T-helper 1 cell treated with Interleukin-12 subunit alpha and Interleukin-12 subunit beta and Interleukin-4 antibody, amounts not matched to agents 30 μg/mL and 1 μg/mL, for 36 hours (primary cell): ENCODE data around the gene HIC1.

Experiments
- H3K27ac Mint-ChIP-seq: one replicate; pipeline ENCODE4 v1.8.0; 2021; ENCODE audit warnings: mild to moderate bottlenecking, mixed read lengths
- H3K27me3 Mint-ChIP-seq: one replicate; pipeline ENCODE4 v1.8.0; 2021; ENCODE audit warnings: low read depth, mixed read lengths
- H3K36me3 Mint-ChIP-seq: one replicate; pipeline ENCODE4 v1.8.0; 2021; ENCODE audit warnings: low read depth, mixed read lengths
- H3K4me1 Mint-ChIP-seq: one replicate; pipeline ENCODE4 v1.8.0; 2021; ENCODE audit warnings: low read depth, mixed read lengths
- H3K4me3 Mint-ChIP-seq: one replicate; pipeline ENCODE4 v1.8.0; 2021; ENCODE audit warnings: mild to moderate bottlenecking, moderate library complexity, mixed read lengths
- H3K9me3 Mint-ChIP-seq: one replicate; pipeline ENCODE4 v1.8.0; 2021; ENCODE audit warnings: mixed read lengths

HIC1 gene

DNA sequence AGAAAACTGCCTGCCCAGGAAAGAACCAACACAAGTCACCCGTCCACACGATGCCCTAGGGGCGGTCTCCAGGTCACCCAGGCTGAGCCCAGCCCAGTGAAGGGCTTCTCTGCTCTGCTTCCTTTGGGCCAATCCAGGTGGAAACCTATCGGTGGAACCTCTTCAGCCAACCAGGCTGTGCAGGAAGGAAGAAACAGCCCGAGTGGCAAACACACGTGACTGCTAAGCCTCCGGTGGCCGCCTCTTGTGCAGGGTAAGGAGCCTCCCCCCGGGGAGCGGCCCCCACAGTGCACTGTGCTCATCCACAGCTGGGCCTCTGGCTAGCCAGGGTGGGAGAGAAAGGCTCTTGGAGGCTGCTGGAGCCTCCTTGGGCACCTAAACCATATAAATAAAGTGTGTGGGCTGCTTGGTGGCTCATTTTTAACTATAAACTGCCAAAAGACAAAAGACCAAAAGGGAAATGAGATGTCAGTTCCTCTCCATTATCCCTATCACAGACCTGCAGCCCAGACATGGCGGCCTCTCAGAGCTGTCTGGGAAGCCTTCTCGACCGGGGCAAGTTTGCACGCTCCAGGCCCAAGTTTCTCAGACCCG, 32.2 kb upstream of the HIC1 start:
- peaks cover 7% of the 10 kb centered on the region for H3K4me1 Mint-ChIP-seq
- H3K27me3 Mint-ChIP-seq: peaks cover 69% of the 10 kb centered on the region
- no peaks in the 10 kb centered on the region for H3K9me3 Mint-ChIP-seq
- no peaks in the 10 kb centered on the region for H3K36me3 Mint-ChIP-seq
- H3K27ac Mint-ChIP-seq: no peak overlapping the region
- no peak overlapping the region for H3K4me3 Mint-ChIP-seq

DNA sequence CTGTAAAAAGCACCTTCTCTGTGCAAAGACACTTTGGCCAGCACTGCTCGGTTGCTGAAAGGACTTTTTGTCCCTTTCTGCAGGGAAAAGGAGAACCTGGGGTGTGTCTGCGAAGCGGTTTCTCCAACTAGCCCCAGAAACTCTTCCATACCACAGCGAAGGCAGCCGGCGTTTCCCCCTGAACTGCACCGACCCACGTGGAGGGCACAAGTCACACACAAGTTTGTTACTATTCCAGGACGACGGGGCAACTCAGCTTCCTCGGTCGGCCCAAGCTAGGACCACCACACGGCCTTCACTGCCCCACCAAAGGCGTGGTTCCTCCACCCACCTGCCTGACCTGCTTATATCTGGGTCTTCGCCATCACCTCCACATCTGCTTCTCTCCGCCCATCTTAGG, 31.6 kb upstream of the HIC1 start:
- Mint-ChIP-seq H3K27me3 (peaks cover 69% of the 10 kb centered on the region), H3K36me3 (no peaks in the 10 kb centered on the region), H3K4me3 (peak overlapping the region; percentile 34), H3K4me1 (peaks cover 7% of the 10 kb centered on the region), H3K9me3 (no peaks in the 10 kb centered on the region), H3K27ac (no peak overlapping the region)

DNA sequence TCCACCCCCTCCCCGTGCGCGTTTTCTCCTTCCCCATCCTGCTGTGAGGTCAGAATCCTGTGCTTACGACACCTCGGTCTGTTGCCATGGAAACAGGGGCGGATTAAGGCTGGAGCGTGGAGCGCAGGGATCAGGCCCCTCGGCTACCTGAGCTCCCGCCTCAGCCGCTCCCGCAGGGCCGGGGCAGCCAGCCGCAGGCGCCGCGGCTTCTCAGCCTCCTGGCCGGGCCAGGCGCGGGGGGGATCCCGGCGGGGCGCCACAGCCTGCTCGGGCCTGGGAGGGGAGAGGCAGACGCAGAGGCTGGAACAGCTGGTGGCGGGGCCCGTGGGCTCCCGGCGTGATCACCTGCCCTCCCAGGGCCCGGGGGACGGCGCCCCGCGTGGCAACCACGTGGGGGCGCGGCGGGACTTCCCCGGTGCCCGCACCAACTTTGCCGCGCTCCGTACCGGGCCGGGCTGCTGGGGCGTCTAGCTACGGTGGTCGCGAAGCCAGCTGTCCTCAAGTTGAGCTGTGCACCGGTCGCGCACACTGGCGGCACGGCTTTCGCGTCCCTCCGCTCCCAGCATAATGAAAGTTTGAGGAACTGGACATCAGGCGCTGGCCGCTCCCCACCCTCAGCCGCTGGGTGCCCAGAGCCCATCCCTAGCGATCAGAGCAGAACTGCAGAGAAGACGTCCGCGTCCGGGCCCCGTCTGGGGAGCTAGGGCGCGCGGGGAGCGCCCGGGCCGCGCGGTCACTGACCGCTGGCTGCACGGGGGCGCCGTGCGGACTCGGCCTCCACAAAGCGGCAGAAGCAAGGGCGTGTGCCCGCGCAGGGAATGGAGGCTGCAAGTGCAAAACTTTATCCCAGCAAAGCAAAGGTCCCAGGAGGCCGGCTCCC, 31.0 kb upstream of the HIC1 start:
- H3K4me3 Mint-ChIP-seq: peak overlapping the region; percentile 59
- H3K36me3 Mint-ChIP-seq: no peaks in the 10 kb centered on the region
- H3K27ac Mint-ChIP-seq: no peak overlapping the region
- H3K9me3 Mint-ChIP-seq: no peaks in the 10 kb centered on the region
- H3K4me1 Mint-ChIP-seq: peaks cover 7% of the 10 kb centered on the region
- peaks cover 71% of the 10 kb centered on the region for H3K27me3 Mint-ChIP-seq

DNA sequence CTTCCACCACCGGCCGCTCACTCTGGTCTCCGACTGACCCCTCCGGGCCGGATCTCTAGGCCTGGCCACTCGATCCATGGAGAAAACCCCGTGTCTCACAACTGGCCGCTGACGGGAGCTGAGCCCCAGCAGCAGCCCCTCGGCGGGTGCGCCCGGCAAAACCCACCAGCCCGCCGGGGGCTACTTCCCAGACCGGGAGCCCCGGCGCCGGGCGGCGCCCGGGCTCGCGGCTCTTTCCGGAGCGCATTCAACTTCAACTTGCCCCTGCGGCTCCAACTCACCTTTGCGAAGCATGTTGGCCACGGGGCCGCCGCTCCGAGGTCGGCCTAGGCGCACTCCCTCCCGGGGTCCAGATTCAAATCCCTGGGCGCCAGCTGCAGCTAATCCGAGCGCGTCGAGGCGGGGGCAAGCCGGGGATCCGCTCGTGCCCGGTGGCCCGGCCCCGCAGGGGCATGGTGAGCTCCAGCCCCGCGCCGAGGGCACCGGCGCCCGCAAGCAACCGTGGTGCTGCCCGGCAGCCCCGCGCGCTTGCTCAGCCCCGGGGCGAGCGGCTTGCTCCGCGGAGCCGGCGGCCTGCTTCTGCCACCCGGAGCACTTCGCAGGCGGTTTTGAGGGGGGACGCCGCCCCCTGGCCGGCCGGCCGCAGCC, 30.2 kb upstream of the HIC1 start:
- Mint-ChIP-seq H3K4me1 (peaks cover 7% of the 10 kb centered on the region), H3K36me3 (no peaks in the 10 kb centered on the region), H3K9me3 (no peaks in the 10 kb centered on the region), H3K27ac (no peak overlapping the region), H3K27me3 (peaks cover 67% of the 10 kb centered on the region), H3K4me3 (peak overlapping the region; percentile 59)

DNA sequence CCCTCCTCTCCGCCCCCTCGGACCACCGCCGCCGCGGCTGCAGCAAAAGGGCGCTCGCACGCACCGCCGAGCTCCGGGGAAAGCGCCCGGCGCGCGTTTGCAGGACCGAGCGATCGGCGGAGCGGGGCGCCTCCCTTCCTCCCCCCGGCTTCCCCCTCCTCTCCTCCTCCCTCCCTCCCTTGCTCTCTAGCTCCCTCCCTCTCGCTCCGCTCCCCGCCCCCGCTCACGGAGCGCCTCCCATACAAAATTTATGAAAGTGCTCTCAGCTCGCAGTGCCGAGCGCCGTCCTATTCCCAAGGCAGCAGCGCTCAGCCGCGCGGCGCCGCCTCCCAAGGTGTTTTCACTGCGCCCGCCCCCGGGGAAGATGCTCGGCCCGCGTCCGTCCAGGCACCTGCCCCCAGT, 29.7 kb upstream of the HIC1 start, which contains the start of gene RTN4RL1:
RTN4RL1 (minus strand) TSS at position 115 of the 402 bp plus-strand sequence. CDS start 469 bp downstream, outside the sequence.
- Mint-ChIP-seq H3K36me3 (no peaks in the 10 kb centered on the region), H3K27ac (no peak within 1 kb of the TSS), H3K4me3 (peak within 1 kb of the TSS; percentile 76), H3K4me1 (peaks cover 7% of the 10 kb centered on the region), H3K27me3 (peaks cover 62% of the 10 kb centered on the region), H3K9me3 (no peaks in the 10 kb centered on the region)

DNA sequence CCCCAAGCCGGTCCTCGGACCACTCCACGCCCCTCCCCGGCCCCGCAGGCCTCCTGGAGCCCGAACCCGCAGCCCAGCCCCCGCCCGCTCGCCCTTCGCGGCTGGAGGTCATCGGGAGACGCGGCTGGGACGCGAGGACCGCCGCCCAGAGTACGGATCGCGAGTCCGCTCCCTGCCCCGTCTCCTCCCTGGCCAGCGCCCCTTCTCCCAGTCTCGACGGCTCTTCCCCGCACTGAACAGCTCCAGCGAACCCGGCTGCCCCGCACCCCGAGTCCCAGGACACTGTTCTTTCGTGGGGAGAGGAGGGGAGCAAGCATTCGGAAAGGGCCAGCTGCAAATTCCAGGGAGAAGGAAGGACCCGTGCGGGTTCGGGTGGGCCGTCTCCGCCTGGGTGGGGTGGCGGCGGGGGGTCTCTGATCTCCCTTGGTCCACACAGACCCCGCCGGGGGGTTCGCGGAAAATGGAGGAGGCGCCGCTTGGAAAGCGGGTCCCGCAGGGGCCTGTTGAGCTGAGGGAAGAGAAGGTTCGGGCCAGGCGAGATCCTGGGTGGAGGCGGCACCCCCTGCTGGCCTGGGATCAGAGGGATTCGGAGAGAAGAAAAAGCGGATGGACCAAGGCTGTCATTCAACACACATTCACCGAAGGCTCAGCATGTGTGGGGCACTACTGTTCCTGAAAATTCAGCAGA, 29.1 kb upstream of the HIC1 start:
- H3K4me3 Mint-ChIP-seq: peak overlapping the region; percentile 76
- H3K36me3 Mint-ChIP-seq: no peaks in the 10 kb centered on the region
- H3K27ac Mint-ChIP-seq: no peak overlapping the region
- no peaks in the 10 kb centered on the region for H3K9me3 Mint-ChIP-seq
- peaks cover 12% of the 10 kb centered on the region for H3K4me1 Mint-ChIP-seq
- peaks cover 58% of the 10 kb centered on the region for H3K27me3 Mint-ChIP-seq

DNA sequence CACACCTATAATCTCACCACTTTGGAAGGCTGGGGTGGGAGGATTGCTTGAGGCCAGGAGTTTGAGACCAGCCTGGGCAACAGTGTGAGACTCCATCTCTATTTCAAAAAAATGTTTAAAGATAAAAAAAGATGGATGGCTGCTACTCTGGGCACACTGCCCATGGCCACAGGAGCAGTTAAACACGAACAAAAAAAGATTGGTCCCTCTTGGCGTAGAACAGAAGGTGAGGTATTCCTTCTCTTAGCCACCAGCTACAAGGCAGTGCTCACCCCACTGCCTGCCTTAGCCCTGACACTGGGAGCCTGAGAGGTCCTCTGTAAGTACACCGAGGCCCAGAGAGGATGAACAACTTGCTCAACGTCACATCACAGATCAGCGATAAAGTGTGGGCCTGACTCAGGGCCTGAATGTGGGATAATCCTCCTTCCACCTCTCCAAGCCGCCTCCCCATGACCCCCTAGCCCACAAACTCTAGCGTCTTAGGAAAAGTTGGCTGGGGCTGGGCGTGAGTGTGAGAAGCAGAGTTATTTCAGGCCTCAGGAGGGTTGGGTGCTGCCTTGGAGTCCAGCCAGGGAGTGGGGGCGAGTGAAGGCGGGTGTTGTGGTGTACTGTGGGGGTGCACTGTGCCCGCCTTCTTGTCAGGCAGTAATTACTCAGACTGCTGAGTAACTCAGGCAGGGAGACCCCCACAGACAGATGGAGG, 27.2 kb upstream of the HIC1 start:
- Mint-ChIP-seq H3K4me3 (peak overlapping the region; percentile 46), H3K27me3 (peaks cover 46% of the 10 kb centered on the region), H3K4me1 (peaks cover 18% of the 10 kb centered on the region), H3K27ac (no peak overlapping the region), H3K36me3 (no peaks in the 10 kb centered on the region), H3K9me3 (no peaks in the 10 kb centered on the region)

DNA sequence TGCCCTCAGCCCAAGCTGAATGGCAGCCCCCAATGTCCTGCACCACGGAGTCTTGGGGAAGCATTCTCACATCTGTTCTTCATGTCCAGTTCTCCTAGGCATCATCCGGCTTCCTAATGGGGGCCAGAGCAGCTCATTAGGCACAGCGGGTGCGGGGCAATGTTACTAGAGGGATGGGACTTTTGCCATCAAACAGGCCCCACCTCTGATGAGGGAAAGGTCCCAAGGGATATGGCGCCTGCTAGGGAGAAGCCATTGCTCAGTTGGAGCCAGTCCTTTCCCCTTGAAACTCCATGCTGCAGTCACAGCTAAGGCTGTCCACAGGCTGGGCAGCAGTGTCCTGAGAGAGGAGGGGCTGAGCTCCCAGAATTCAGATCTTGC, 26.7 kb upstream of the HIC1 start:
- H3K36me3 Mint-ChIP-seq: no peaks in the 10 kb centered on the region
- no peak overlapping the region for H3K27ac Mint-ChIP-seq
- peaks cover 18% of the 10 kb centered on the region for H3K4me1 Mint-ChIP-seq
- no peaks in the 10 kb centered on the region for H3K9me3 Mint-ChIP-seq
- peaks cover 41% of the 10 kb centered on the region for H3K27me3 Mint-ChIP-seq
- H3K4me3 Mint-ChIP-seq: peak overlapping the region; percentile 48

DNA sequence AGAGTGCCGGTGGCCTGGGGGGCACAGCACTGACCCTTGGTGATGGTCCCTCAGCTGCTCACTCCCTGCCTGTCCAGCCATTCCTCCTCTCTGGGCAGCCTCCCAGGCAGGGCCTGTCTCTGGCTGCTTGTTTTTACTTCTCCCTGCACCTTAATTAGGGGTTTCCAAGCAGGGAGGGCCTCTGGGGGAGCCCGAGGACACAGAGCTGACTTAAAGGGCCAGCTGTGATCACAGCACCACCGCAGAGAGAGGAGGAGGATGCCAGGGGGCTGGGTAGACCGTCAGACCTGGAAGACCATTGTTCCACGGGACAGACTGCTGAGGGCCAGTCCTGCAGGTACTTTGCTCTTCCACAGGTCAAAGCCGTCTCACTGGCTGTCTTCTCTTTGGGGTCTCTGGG, 26.2 kb upstream of the HIC1 start:
- Mint-ChIP-seq H3K36me3 (no peaks in the 10 kb centered on the region), H3K27ac (no peak overlapping the region), H3K27me3 (peaks cover 38% of the 10 kb centered on the region), H3K4me1 (peaks cover 18% of the 10 kb centered on the region), H3K9me3 (no peaks in the 10 kb centered on the region), H3K4me3 (peak overlapping the region; percentile 7)

DNA sequence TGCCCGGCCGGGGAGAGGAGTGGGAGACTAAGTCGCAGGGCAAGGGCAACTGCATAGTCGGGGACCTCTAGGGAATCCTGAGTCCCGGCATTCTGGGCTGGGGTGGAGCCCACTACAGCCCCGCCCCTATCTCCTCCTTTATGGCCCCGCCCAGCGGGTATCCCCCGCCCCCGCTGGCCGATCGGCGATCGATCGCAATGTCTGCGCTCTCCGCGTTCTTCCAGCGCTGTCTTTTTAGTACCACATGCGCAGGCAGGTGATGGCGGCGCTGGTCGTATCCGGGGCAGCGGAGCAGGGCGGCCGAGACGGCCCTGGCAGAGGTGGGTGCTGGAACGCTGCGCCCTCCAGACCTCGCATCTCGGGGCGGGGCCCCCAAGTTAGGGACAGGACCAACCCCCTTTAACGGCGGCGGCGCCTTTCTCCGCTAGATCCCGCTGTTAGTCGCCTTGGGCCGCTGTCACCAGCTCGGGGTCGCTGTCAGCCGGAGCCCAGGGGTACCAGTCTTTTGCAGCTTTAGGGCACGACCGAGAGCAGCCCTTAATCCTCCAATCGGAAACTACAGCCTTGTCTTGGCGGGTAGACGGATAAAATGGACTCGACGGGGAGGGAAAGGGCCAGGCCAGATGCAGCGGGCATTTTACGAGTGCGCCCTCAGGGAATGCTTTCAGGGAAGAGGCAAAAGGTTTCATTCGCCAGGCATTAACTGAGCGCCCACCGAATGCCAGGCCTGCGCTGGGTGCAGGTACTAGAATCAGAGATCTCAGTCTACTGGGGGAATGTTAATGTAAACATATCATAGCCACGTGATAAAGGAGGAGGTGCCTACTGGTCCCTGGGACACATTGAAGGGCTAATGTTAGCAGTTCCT, 24.8 kb upstream of the HIC1 start, which contains the start of gene DPH1:
DPH1 (plus strand) TSS at position 243 of the 868 bp plus-strand sequence; CDS start at position 260, 17 bp downstream.
- Mint-ChIP-seq H3K36me3 (no peaks in the 10 kb centered on the region), H3K27me3 (peaks cover 38% of the 10 kb centered on the region), H3K4me1 (peaks cover 18% of the 10 kb centered on the region), H3K27ac (peak within 1 kb of the TSS; percentile 69), H3K9me3 (no peaks in the 10 kb centered on the region), H3K4me3 (peak within 1 kb of the TSS; percentile 93)

DNA sequence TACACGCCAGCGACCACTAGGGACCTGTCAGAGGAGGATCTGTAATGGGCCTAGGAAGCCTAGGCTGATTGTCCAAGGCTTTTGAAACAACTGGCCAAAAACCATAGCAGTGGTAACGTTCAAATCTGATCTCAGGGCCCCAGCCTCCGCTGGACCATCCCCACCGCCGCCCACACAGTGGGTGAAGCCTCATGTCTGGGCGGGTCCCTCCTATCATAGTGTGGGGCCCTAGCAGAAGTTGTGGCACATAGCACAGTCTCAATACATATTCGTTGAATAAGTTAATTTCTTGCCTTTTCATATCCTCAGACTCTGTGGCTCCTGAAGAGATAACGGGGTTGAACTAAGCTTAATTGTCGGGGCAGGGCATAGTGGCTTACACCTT, 24.1 kb upstream of the HIC1 start:
- Mint-ChIP-seq H3K27ac (peak overlapping the region; percentile 69), H3K27me3 (peaks cover 32% of the 10 kb centered on the region), H3K36me3 (no peaks in the 10 kb centered on the region), H3K4me3 (peak overlapping the region; percentile 93), H3K4me1 (peaks cover 16% of the 10 kb centered on the region), H3K9me3 (no peaks in the 10 kb centered on the region)

DNA sequence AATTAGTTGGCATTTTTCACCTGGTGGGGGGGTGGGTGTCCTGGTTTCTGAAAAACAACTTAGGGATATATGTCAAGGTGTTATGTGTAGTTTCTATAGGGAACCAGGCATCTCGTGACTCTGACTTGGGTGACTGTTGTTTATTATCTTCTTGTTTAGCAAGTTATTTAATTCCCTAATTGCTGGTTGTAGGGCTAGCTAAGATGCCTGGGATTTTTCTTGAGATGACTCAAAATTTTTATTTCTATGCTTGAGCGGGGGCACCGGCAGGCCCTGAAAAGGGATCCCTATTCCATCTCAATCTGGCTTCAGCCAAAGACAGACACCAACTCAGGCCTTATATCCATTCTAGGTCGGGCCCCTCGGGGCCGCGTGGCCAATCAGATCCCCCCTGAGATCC, 21.8 kb upstream of the HIC1 start:
- H3K27ac Mint-ChIP-seq: no peak overlapping the region
- peaks cover 10% of the 10 kb centered on the region for H3K27me3 Mint-ChIP-seq
- H3K4me1 Mint-ChIP-seq: peaks cover 11% of the 10 kb centered on the region
- H3K9me3 Mint-ChIP-seq: no peaks in the 10 kb centered on the region
- H3K36me3 Mint-ChIP-seq: peaks cover 11% of the 10 kb centered on the region
- no peak overlapping the region for H3K4me3 Mint-ChIP-seq

DNA sequence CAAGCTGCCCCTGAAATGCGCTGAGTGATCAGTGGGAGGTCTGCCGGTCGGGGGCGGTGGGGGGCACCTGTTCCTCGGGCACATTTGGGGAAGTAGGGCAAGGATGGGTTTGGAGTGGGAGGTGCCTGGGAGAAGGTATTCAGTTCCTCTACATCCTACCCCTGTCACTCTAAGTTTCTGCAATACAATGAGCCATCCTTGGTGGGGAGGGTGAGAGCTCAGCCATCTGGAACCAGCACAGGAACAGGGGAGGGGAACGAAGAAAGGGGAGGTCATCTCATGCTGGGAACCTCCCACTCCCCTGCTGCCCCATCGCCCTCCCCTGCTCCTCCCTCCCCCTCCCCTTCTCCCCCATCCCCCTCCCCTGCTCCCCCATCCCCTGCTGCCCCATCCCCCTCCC, 20.7 kb upstream of the HIC1 start:
- Mint-ChIP-seq H3K4me1 (peaks cover 11% of the 10 kb centered on the region), H3K27ac (no peak overlapping the region), H3K4me3 (no peak overlapping the region), H3K27me3 (peaks cover under 1% of the 10 kb centered on the region), H3K36me3 (peaks cover 13% of the 10 kb centered on the region), H3K9me3 (no peaks in the 10 kb centered on the region)
